Endodermal cell (in vitro differentiated cells): ENCODE data around the gene ARHGEF11. TPM values are rescaled to one million over a fixed set of nuclear protein-coding genes. Genes with fewer than 3 reads are reported as not detected.

Experiments
- DNase-seq: peaks from one replicate; pipeline ENCODE4 v3.0.0-alpha.2; 2017
- H3K27ac ChIP-seq: 2 replicates; pipeline ENCODE4 v1.5.1; 2013; ENCODE audit warnings: mild to moderate bottlenecking, low read depth, low read length, moderate library complexity
- H3K27me3 ChIP-seq: 2 replicates; pipeline ENCODE4 v1.6.1; 2013; ENCODE audit warnings: mild to moderate bottlenecking, low read length, moderate library complexity; ENCODE audit not compliant: insufficient read depth, control insufficient read depth, poor library complexity, severe bottlenecking
- H3K36me3 ChIP-seq: 2 replicates; pipeline ENCODE4 v1.7.0; 2013; ENCODE audit warnings: mild to moderate bottlenecking, low read length, moderate library complexity; ENCODE audit not compliant: control insufficient read depth, insufficient read depth
- H3K4me1 ChIP-seq: one replicate; pipeline ENCODE4 v1.7.0; 2013; ENCODE audit warnings: low read length; ENCODE audit not compliant: control insufficient read depth, insufficient read depth
- H3K4me3 ChIP-seq: 2 replicates; pipeline ENCODE4 v1.5.1; 2013; ENCODE audit warnings: mild to moderate bottlenecking, low read length, moderate library complexity
- H3K9ac ChIP-seq: 2 replicates; pipeline ENCODE4 v1.6.1; 2013; ENCODE audit warnings: mild to moderate bottlenecking, low read length, moderate library complexity; ENCODE audit not compliant: poor library complexity, severe bottlenecking; ENCODE audit errors: extremely low read depth
- H3K9me3 ChIP-seq: 2 replicates; pipeline ENCODE4 v1.6.1; 2013; ENCODE audit warnings: mild to moderate bottlenecking, low read length, moderate library complexity; ENCODE audit not compliant: control insufficient read depth
- H3K27ac Mint-ChIP-seq: 2 replicates; pipeline ENCODE4 v1.8.0; 2020; ENCODE audit warnings: mixed read lengths
- H3K27me3 Mint-ChIP-seq: 2 replicates; pipeline ENCODE4 v1.8.0; 2021; ENCODE audit warnings: mild to moderate bottlenecking, mixed read lengths; ENCODE audit not compliant: insufficient read depth
- H3K36me3 Mint-ChIP-seq: 2 replicates; pipeline ENCODE4 v1.8.0; 2020; ENCODE audit warnings: low read depth, mixed read lengths
- H3K4me1 Mint-ChIP-seq: 2 replicates; pipeline ENCODE4 v1.8.0; 2020; ENCODE audit warnings: mixed read lengths
- H3K4me3 Mint-ChIP-seq: 2 replicates; pipeline ENCODE4 v1.8.0; 2020; ENCODE audit warnings: mild to moderate bottlenecking, moderate library complexity, mixed read lengths
- H3K9me3 Mint-ChIP-seq: 2 replicates; pipeline ENCODE4 v1.8.0; 2020; ENCODE audit warnings: mild to moderate bottlenecking, mixed read lengths
- WGBS, 2 experiments: methylation state at CpG; one replicate each; pipeline versions ENCODE4 v1.1.5 to v1.1.7; 2013; ENCODE audit warnings: missing lambda C conversion rate in 2 of 2, mixed read lengths in 1 of 2; ENCODE audit not compliant: insufficient coverage in 1 of 2, insufficient read length in 1 of 2; 5-methylcytosine and 5-hydroxymethylcytosine counted together
- microRNA-seq: library from miRNA; unstranded; fragments of <30 nt; microRNA quantifications from one replicate; pipeline ENCODE4 v1.2.0, GENCODE V29; 2020; ENCODE audit warnings: borderline microRNAs expressed
- total RNA-seq, 2 donors: library from RNA; stranded (reverse); fragmentation: NEBNext Ultra II Directional in 1 of 2; extraction: Animal tissue kit (Norgen Biotek cat#: 25700) in 1 of 2; gene quantifications; 2 replicates in 1 of 2; 3 replicates in 1 of 2; pipeline ENCODE4 v1.2.1, GENCODE V29; 2021
- TF ChIP-seq, protein P1 (sequence below): fragments of 200-600 bp; sonication (generic); conservative IDR thresholded peaks from 2 replicates; pipeline ENCODE4 v1.5.0; 2021; ENCODE audit warnings: antibody characterized with exemption, mild to moderate bottlenecking

Gene ARHGEF11
- total RNA-seq, 2 donors from 2014 or later, result 54.2 to 56.5 TPM

DNA sequence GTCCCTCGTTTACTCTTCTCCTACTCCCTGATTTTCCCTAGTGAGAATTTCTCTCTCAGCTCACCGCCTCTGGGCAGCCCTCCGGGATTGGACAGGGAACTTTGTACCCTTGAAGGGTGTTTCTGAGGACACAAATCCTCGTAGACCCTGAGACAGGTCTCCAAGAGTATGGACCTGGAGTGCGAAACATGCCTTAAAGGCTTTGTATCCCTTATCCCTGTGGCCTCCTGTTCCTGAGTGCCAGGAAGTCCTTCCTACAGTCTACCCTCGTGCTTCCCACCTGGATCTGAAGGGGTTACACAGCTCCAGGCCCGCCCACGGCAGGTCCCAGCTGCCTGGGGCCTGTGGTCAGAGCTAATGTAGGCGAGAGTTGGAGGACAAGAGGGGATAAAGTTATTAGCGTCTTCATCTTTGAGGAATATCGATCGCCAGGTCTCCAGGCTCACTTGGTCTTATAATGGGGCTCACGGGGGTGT, 159.6 kb downstream of the ARHGEF11 start:
- Mint-ChIP-seq H3K27me3 (peaks cover 31% of the 10 kb centered on the region), H3K27ac (no peak overlapping the region), H3K4me3 (no peak overlapping the region), H3K9me3 (no peaks in the 10 kb centered on the region), H3K36me3 (no peaks in the 10 kb centered on the region), H3K4me1 (peaks cover 14% of the 10 kb centered on the region)
- Histone ChIP-seq H3K4me1 (peaks cover 6% of the 10 kb centered on the region), H3K9ac (no peak overlapping the region), H3K4me3 (no peak overlapping the region), H3K9me3 (no peaks in the 10 kb centered on the region), H3K36me3 (no peaks in the 10 kb centered on the region), H3K27me3 (peaks cover 7% of the 10 kb centered on the region), H3K27ac (no peak overlapping the region)
- TF ChIP-seq, protein P1, sequence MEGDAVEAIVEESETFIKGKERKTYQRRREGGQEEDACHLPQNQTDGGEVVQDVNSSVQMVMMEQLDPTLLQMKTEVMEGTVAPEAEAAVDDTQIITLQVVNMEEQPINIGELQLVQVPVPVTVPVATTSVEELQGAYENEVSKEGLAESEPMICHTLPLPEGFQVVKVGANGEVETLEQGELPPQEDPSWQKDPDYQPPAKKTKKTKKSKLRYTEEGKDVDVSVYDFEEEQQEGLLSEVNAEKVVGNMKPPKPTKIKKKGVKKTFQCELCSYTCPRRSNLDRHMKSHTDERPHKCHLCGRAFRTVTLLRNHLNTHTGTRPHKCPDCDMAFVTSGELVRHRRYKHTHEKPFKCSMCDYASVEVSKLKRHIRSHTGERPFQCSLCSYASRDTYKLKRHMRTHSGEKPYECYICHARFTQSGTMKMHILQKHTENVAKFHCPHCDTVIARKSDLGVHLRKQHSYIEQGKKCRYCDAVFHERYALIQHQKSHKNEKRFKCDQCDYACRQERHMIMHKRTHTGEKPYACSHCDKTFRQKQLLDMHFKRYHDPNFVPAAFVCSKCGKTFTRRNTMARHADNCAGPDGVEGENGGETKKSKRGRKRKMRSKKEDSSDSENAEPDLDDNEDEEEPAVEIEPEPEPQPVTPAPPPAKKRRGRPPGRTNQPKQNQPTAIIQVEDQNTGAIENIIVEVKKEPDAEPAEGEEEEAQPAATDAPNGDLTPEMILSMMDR, result no peak
- DNase-seq, result no peak
- 79 to 83% methylated on average over 10 to 13 of the region's 13 CpGs for WGBS, 2 experiments

DNA sequence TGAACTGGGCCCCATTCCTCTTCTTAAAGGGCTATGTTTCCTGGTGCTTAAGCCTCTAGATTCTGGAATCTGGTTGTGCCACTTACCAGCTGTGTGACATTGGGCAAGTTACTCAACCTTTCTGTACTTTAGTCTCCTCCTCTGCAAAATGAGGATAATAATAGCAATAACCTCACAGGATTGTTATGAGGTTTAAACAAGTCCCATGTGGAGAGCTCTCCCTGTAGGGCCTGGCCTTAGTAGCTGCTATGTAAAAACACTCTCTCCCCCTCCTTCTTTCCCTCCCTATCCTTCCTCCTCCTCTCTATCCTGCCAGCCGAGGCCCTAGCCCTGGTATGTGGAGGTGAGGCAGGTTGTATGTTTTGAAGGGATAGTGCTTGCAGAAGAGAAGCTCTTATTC, 160.2 kb downstream of the ARHGEF11 start:
- no peak overlapping the region for H3K27ac Mint-ChIP-seq
- no peak for DNase-seq
- H3K27me3 Mint-ChIP-seq, result peaks cover 27% of the 10 kb centered on the region
- peaks cover 1% of the 10 kb centered on the region for H3K27me3 ChIP-seq
- H3K27ac ChIP-seq, result no peak overlapping the region
- H3K9me3 Mint-ChIP-seq, result no peaks in the 10 kb centered on the region
- TF ChIP-seq, protein P1, result no peak
- H3K4me1 ChIP-seq, result peaks cover 6% of the 10 kb centered on the region
- no peak overlapping the region for H3K9ac ChIP-seq
- no peaks in the 10 kb centered on the region for H3K36me3 Mint-ChIP-seq
- H3K9me3 ChIP-seq, result no peaks in the 10 kb centered on the region
- H3K36me3 ChIP-seq, result no peaks in the 10 kb centered on the region
- H3K4me3 Mint-ChIP-seq, result no peak overlapping the region
- peaks cover 14% of the 10 kb centered on the region for H3K4me1 Mint-ChIP-seq
- no peak overlapping the region for H3K4me3 ChIP-seq
- no CpG with 5 or more reads among the region's 1 CpG for WGBS, 2 experiments

Small RNAs within 50 kb of the gene (microRNA-seq; reads per million reads assigned to microRNA genes)
- 0.59 reads per million for gene MIR765

Other genes with a start within 250 kb of the ARHGEF11 start
- gene SH2D2A, start 228.9 kb downstream of the ARHGEF11 start, total RNA-seq, result 1 to 10 TPM; 2.4 to 7.7 TPM
- under 1 TPM; 0.07 to 0.09 TPM for gene INSRR, start 186.6 kb downstream of the ARHGEF11 start, total RNA-seq
- gene NTRK1, start 184.9 kb downstream of the ARHGEF11 start, total RNA-seq, result under 1 TPM; 0.44 to 0.82 TPM
- gene PEAR1, start 152.0 kb downstream of the ARHGEF11 start, total RNA-seq, result under 1 TPM; 0.29 to 0.53 TPM
- gene LRRC71, start 125.1 kb downstream of the ARHGEF11 start, total RNA-seq, result not detected
- under 1 TPM in 1 of 2 donors, not detected in 1; 0.26 TPM for gene ETV3L, start 54.1 kb upstream of the ARHGEF11 start, total RNA-seq
- 10 to 100 TPM; 26.9 to 40.6 TPM for gene ETV3, start 92.7 kb upstream of the ARHGEF11 start, total RNA-seq